Iris pigment epithelial cell (primary cell): ENCODE measurements around the gene SKP2.
A peak's percentile ranks its signal among the peaks of the same experiment; 100 is the strongest.
"Not testable (repeated sequence)": the region's sequence is repeated elsewhere in the genome, so short reads cannot be mapped to it uniquely, and the experiment has no call there.

Experiments
- DNase-seq: peaks from one replicate; pipeline ENCODE4 v3.0.0-alpha.2; 2011; ENCODE audit warnings: low read depth

SKP2 gene

DNA sequence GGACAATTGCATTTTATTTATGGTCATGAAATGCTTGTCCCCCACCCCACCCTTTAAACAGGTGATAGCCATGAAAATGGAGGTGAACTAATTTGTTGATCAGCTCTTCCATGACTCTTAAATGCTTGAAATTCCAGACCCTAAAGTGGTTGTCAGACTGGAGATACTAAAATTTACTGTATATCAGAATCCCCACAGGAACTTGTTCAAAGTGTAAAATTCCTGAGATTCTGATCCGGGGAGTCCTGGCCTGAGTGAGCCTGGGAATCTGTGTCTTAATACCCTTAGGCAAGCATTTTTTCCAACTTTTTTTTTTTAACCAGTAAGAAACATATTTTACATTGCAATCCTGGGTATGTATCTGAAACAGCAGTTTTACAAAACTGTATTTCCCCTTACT is 4.7 kb downstream of the SKP2 start:
- DNase-seq = peak; percentile 72

DNA sequence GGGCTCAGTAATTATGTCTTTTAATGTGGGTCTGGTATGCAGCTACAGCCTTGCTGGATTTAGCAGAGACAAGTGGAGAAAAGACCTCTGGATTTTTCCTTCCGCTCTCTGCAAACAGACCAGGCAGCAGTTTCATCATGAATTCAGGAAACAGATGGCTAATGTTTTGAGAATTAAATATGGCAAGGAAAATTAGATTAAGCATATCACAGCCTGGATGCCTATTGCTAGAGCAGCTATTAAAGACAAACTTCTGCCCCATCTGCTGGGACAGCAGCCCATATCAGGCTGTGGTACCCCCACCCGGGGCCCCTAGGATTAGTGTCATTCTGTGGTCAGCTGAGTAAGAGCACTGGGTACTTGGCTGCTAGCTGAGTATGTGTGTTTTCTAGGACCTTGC is 6.2 kb downstream of the SKP2 start:
- DNase-seq = peak; percentile 41

DNA sequence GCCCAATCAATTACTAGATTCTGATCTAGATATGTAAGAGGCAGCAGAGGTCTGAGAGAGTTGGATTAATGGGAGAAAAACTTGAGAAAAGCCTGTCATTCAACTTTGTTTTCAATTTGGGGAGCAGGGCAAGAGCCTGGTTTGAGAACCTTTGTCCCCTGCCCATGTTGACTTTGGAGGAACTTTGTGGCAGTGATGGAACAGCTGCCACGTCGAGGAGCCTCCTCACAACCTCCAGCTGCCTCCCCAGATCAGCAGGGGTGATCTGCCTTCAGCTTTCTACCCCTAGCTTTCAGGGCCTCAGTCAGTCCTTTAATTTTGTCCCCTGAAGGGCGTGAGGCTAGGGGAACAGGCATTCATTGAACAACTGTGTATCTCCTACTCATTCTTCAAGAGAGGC is 8.7 kb downstream of the SKP2 start:
- DNase-seq = no peak

DNA sequence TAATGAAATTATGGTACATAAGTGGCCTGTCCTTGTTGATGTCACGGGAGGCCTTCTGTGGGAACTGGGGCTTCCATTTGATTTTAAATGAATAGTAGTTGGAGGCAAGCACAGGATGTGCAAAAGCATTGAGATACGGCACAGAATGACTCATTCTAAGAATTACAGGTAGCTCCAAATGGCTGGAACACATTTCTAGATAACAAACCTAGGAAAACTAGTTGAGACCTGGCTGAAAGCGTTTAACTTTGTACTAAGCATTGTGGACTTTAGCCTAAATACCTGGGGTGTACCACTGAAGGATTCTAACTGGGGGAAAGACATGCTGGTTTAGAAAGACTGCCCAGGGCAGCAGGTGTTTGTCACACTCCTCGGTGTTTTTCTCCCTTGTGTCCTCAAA is 9.4 kb downstream of the SKP2 start:
- no peak for DNase-seq

DNA sequence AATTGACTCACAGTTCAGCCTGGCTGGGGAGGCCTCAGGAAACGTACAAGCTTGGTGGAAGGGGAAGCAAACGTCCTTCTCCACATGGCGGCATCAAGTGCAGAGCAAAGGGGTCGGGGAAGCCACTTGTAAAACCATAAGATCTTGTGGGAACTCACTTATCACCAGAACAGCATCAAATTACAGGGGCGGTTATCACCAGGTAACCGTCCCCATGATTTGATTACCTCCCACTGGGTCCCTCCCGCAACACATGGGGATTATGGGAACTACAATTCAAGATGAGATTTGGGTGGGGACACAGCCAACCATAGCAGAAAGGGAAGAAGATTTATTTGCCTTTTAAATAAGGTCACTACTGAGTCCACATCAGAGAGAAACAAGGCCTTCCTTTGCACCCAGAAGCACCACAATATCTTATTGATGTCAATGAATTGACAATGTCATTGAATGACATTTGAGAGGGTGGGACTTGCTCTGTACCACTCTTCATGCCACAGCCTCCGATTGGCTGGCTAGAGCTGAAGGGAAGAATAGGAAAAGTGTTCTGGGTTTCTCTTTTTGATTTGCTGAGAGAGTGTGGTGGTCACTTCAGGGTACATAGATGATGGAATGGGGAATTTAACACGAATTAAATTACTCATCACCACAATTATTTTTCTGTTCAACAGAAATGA is 11.0 kb downstream of the SKP2 start:
- no peak for DNase-seq

DNA sequence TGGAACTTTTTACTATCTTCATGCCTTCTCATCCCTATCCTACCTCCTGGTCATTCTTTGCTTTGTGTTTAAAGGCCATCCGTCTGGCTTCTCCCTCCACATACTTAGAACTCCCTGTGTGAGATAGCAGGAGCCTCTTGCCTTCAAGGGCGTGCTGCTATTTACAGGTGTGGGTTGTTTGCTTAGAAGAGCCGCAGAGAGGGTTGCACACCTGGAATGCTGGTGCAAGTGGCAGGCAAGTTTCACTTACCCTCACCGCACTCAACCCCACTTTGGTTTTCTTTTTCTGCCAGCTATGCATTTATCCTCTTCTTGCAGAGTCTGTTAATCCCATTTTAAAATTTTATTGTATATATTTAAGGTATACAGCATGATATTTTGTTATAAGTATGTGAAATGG is 12.6 kb downstream of the SKP2 start:
- no peak for DNase-seq

DNA sequence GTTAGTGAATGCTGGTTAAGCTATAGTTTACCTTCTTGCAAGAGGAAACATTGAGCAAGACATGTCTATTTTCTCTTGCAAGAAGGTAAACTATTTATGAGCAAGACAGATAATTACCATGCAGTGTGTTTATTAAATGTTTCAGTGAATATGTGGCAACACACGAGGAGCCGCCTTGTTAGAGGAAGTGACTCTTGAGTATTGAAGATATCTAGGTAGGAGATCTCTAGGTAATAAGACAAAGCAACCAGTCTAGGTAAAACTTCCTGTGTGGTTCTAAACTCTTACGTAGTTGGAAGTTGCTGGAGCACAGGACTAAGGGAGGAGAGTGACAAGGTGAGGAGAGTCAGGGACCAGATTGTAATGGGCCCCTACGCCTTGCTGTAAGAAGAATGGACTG is 16.8 kb downstream of the SKP2 start:
- no peak for DNase-seq

DNA sequence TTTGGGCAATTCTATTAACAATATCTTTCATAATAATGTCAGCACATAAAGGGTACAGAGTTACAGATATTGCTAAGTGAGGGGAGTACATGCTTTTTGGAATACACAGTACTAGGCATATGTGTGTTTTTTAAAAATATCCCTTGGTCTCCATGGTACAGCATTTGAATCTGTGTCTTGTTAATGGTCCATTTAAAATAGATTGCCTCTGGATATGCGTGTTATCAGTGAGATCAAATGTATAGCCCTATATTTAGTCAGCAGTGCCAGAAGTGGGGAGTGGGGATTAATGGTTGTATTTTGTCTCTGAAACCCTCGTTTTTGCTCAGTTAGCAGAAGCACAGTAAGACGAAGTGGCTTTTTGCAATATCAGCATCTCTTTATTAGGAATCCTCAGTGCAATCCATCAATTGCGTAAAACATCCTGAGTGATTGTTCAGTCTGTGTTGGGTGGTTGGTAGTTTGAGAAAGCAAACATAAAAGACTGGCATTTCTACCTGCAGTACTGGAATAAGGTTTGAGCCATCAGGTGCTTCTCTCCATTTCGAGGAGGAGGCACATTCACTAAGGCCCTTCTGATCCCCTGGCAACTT is 19.0 kb downstream of the SKP2 start:
- DNase-seq = no peak

DNA sequence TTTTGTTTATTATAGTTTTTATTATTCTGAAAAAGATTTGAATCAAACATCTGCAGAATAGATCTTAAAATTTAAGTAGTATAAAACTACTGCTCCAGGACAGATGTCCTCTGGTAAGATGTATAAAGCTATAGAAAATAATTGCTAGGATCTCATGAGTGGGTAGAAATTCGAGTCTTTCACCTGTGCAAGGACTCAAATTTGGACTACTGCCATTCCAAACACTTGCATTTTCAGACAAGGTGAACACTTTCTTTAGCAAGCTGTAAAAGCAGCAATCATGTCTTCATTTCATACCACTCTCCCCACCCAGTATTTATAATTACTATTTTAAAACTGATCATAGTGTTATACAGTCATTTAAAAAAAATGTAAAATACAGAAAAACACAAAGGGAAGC is 20.7 kb downstream of the SKP2 start:
- DNase-seq = no peak

DNA sequence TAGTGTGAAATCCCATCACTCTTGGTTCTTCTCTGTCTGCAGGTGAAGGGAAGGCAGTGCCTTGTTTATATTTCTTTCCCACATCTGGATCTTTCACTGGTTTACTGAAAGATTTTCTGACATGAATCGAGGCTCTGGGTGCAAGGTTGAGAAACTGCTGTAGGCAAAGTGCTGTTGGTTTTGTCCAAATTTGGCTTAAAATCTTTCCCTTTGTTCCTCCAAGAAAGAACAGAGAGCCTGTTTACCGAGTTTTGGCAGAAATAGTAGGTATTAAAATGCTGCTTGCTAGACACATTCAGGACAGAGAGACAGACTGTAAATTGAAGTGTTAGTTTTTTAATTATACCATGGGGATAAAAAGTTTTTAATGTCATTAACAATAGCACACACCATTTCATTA is 21.5 kb downstream of the SKP2 start:
- DNase-seq = no peak

DNA sequence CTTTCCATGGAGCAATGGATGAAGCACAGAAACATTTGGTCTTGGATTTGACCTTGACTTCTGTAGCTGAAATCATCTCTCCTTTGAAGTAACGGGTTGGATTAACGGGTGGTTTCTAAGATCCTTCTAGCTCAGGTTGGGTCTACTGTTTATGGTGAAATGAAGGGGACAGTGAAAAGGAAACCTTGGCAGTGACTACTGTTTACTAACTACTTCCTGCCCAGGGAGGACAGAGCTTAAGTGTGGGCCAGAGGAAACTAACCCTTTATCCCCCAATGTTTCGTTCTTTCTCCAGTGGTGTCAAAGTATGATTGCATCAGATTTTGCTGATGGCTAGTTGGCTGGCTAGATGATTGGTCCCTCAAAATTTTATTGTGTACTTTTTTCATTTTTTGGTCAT is 22.2 kb downstream of the SKP2 start:
- DNase-seq = peak; percentile 40

DNA sequence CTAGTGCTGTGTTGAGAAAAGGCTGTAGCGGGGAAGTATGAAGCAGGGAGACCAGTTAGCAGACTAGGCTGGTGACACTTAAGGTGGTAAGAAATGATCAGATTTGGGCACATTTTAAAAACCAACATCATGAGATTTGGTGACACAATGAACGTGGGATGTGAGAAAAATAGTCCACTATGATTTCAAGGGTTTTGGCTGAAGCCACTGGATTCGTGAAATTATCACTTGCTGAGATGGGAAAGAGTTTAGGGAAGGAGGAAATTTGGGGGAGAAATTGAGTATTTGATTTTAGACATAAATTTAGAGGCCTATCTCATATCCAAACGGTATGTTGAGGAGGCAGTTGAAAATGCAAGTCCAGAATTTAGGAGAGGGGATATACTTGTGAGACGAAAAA is 23.1 kb downstream of the SKP2 start:
- no peak for DNase-seq

DNA sequence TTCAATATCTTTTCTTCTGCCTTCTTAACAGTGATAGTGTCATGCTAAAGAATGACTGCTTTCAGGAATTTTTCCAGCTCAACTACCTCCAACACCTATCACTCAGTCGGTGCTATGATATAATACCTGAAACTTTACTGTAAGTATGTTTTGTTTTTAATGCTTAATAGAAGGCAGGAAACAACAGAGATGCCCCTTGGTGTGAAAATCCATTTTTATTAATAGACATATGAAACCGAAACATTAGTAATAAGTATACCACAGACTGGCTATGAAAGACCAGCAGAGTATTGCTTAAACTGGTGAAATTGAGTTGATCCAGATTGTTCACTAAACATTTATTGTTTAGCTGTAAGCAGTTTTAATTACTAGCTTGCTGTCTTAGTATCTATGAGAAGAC is 25.2 kb downstream of the SKP2 start:
- DNase-seq = no peak

DNA sequence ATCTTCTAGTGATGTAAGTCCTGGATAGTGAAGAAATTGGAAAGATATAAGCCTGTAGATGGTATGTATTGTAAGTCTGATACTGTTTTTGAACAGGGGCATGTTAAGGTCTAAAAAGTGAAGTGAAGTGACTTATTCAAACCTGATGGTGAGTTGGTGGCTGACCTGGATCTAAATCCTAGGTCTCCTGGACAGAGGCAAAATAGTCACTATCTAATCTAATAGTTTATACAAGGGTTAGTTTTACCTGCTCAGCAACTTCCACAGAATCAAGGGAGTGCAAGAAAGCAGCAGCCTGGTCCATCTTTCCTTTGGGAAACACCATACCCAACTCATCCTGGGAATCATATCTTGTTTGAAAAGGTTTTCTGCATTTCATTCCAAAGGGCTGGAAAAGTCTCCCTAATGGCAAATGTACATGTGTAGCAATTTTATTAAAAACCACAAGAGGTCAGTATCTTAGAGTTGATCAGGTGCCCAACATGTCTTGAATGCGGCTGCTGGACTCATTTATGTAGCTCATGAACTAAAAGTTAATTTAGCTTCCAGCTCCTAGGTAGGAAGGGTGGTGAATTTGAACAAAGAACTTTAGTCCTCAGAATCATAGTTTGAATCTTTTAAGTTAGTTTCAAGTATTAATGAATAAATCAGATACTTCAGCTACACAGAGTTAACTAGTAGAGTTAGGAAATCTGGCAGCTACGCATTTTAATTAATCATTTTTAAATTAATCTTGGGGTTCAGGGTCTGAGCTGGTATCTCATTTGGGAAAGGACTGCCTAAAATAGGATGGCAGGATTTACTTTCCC is 26.0 kb downstream of the SKP2 start:
- DNase-seq = peak; percentile 55

DNA sequence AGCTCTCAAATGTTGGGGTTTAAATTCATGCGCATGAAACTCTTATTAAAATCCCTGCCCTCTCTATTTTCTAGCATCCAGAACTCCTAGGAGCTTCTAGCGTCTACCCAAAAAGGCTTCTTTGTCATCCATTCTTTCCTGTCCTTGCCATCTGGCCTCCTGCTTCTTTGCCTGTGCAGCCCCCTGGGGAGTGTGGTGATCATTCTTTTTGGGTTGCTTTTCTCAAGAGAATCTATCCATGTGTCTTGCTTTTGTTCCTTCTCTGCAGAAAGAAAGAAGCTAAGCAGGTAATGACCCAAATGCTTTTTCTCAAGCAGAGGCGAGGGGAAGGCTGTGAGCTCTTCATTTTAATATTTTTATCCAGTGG is 26.6 kb downstream of the SKP2 start:
- no peak for DNase-seq

DNA sequence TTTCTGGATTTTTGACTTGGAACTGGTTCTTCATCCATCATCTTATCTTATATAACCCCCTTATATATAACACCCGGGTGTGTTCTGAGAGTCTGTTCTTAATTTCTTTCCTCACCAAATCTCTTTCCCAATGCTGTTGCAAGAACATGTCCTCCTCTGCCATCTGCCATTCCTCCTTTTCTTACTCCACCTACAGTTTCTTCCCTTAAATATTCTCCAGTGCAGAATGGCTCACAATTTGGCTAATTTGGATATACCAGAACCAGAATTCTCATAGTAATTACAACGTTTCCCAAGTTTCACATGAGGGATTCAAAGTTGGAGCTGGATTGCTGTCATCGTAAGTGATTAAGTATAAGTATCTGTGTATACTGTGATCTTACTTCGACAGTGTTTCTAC is 28.0 kb downstream of the SKP2 start:
- no peak for DNase-seq

DNA sequence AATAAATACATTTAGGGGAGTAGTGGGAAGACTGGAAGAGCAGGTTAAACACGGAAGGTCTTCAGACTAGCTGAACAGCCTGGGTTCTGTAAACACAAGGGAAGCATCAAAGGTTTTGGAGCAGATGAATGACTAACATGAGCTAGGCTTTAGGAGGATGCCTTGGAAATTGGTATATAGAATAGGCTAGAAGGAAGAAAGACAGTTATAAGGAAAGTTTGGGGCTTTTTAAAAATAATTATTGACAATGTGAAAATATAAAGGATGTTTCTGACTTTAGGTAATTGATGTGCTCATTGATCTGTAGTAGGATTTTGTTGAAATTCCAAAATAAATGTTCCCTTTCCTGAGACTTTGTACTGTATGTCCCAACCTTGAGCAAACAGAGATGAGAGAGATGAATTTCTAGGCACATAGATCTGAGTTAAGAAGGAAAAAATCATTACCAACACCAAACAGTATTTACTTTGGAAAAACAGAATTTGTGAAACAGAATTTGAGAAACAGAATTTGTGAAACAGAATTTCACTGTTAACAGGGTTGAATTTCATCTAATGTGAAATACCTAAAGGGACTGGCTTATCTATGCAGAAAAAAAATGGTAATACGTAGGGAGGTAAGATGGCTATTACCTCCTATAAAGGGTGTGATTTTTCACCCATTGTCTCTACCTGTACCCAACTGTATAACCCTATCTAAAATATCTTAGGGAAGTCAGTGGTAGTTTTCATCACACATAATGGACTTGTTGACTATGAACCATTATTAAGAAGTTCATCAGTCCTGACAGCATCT is 28.8 kb downstream of the SKP2 start:
- no peak for DNase-seq

DNA sequence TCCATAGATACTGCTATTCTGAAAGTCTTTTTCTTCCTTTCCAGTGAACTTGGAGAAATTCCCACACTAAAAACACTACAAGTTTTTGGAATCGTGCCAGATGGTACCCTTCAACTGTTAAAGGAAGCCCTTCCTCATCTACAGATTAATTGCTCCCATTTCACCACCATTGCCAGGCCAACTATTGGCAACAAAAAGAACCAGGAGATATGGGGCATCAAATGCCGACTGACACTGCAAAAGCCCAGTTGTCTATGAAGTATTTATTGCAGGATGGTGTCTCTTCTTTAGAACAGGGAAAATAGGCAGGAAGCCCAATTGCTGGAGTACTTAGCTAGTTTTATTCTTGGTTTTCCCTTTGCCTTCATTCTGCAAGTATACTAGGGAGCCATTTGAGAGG is 29.9 kb downstream of the SKP2 start:
- DNase-seq = no peak

DNA sequence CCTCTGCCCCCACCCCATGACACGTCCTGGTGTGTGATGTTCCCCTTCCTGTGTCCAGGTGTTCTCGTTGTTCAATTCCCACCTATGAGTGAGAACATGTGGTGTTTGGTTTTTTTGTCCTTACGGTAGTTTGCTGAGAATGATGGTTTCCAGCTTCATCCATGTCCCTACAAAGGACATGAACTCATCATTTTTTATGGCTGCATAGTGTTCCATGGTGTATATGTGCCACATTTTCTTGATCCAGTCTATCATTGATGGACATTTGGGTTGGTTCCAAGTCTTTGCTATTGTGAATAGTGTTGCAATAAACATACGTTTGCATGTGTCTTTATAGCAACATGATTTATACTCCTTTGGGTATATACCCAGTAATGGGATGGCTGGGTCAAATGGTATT is 32.5 kb downstream of the SKP2 start:
- DNase-seq = not testable (repeated sequence)

DNA sequence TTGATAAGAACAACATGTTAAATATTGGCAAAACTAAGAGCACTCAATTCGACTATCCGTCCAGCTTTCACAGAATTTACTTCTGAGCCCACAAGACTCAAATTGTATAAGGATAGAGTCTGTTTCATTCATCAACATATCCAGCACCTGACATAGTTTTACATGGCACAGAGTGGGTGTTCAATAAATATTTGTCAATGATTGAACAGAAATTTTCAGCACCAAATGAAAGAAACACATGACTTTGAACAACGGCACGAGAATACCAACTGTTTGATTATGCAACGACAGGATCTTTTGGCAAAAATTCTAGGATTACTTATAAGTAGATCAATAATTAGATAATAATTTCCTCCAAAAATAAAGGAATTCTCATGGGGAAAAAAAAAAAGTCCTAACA is 41.8 kb downstream of the SKP2 start:
- no peak for DNase-seq

DNA sequence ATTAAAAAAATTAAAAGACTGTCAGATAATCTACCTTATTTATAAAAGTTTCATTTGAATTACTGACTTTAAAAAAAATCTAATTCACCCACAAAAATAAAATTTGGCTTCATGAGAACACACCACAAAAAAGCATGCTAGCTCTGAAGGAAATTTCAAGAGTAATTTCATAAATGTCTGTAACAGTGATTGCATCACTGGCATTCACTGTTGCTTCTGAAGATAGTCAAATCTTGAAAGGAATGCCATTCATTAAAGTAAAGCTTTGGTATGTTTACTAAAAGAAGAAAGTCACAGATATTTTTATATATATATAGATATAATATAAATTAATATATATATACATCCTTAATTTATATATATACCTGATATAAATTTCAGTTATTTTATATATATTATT is 46.4 kb downstream of the SKP2 start:
- peak; percentile 49 for DNase-seq

DNA sequence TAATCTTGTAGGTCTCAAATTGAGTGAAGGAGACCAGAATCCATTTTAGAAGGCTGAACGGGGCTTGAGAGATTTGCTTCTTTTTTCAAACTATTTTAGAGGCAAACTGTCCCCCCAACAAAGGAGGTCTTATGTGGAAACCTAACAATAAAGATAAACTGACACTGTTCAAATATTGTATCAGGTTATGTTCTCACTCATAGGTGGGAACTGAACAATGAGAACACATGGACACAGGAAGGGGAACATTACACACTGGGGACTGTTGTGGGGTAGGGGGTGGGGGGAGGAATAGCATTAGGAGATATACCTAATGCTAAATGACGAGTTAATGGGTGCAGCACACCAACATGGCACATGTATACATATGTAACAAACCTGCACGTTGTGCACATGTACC is 46.9 kb downstream of the SKP2 start:
- not testable (repeated sequence) for DNase-seq

DNA sequence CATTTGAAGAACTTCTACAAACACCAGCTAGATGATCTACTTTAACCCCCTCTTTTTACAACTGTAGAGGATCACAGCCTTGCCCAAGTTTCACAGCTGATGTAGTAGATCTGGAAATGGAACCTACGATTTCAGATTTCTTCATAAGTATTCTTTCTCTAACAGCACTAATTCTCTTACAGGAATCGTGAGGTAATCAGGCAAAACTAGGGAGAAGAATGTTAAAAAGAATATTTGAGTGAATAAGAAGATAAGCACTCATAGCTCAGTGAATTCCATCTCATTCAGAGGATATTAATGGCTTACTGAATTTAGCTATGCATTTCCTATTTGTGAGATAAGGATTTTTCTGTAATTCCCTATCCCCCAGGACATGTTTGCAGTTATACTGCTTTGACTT is 47.7 kb downstream of the SKP2 start:
- peak; percentile 67 for DNase-seq
